NCI-H187 treated with DMSO at 0.1 percent for 48 hours (cell line): ENCODE measurements around the gene LMO2.

Experiments
- DNase-seq: peaks from one replicate; lab custom pipeline; 2025; lab: John Stamatoyannopoulos, UW

Gene LMO2

DNA sequence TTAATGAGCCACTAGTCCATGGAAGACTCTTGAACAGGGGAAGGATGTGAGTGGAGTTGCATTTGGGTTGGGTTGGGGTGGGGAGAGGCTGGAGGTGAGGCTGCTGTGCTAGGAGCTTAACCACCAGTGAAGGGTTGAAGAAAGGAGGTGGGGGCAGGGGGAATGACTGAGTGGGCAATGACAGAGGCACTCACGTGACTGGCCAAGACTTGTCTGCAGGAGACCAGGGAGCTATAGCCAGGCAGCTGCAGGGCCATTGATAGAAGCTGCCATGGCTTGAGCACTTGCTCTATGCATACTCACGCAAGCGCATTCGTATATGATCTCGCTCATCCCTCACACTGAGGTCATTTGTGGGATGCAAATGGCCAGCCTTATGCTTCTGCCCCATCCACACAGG is 4.0 kb downstream of the LMO2 start:
- DNase-seq, result no peak

DNA sequence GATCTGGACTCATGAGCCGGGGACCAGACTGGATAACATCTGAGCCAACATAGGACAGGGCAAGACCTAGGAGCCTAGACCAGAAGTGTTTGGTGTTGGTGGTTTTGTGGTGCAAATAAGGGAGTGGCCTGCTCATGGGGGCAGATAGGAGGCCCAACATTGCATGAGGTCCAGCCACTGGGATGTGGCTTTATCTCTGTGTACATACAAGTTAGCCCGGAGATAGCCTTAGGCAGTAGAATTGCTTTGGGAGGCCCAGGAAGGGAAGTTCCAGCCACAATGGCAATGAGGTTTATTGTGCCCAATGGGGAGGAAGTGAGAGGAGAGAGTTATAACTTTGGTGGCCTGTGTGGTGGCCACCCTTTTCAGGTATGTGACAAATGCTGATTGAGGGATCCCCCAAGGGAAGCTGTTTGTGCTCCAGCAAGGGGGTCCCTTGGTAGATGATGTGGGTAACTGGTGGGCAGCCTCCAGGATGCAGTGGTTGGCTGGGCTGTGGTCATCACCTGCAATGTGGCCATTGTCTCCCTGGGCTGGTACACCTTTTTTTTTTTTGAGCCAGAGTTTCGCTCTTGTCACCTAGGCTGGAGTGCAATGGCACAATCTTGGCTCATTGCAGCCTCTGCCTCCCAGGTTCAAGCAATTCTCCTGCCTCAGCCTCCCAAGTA is 6.4 kb downstream of the LMO2 start:
- DNase-seq, result no peak

GRCh38 chr11:33884601-33885000 is 7.3 kb downstream of the LMO2 start:
- no peak for DNase-seq

- DNase-seq, result no peak
These were observed 7.8 kb downstream of the LMO2 start for GRCh38 chr11:33884035-33884434.

GRCh38 chr11:33881651-33882503 is 10.0 kb downstream of the LMO2 start:
- DNase-seq, result no peak

DNA sequence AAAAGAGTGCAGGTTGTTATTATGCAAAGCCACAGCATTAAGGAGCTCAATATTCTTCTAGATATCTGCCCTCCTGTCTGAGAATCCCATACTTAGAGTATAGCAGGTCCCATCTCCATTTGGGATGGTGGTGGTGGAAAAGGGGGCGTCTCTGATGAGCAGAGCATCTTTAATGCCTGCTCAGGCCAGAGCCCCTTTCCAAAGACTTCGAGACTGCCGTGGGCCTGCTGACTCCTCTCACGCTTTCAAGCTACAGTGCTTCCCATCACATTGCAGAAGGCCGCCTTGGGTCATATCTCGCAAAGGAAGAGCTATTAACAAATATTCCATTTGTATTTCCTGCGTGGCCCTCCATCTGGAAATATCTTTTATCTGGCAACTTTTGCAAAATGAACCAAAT is 10.9 kb downstream of the LMO2 start:
- no peak for DNase-seq

GRCh38 chr11:33879375-33879774 is 12.5 kb downstream of the LMO2 start:
- DNase-seq, result no peak

GRCh38 chr11:33877038-33877437 is 14.8 kb downstream of the LMO2 start:
- no peak for DNase-seq

- DNase-seq, result no peak
These were observed 16.1 kb downstream of the LMO2 start for GRCh38 chr11:33875621-33876294.

- no peak for DNase-seq
These were observed 16.9 kb downstream of the LMO2 start for GRCh38 chr11:33874910-33875490.

DNA sequence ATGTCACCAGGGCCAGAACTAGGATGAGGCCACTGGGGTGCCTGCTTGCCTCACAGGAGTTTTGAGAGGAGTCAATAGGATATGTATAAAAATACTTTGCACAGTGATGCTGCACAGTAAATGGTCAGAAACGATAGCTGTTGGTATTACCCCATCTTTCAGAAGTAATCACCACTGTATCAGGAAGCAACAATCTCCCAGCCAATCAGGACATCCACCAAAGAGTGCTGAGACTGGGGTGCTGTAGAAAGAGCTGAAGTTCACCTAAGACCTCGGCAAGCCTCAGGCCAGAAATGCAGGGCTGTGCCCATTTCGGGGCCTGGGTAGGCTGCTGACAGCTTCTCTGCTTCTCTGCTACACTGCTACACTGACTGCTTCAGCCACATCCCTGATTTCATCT is 17.4 kb downstream of the LMO2 start:
- no peak for DNase-seq

DNA sequence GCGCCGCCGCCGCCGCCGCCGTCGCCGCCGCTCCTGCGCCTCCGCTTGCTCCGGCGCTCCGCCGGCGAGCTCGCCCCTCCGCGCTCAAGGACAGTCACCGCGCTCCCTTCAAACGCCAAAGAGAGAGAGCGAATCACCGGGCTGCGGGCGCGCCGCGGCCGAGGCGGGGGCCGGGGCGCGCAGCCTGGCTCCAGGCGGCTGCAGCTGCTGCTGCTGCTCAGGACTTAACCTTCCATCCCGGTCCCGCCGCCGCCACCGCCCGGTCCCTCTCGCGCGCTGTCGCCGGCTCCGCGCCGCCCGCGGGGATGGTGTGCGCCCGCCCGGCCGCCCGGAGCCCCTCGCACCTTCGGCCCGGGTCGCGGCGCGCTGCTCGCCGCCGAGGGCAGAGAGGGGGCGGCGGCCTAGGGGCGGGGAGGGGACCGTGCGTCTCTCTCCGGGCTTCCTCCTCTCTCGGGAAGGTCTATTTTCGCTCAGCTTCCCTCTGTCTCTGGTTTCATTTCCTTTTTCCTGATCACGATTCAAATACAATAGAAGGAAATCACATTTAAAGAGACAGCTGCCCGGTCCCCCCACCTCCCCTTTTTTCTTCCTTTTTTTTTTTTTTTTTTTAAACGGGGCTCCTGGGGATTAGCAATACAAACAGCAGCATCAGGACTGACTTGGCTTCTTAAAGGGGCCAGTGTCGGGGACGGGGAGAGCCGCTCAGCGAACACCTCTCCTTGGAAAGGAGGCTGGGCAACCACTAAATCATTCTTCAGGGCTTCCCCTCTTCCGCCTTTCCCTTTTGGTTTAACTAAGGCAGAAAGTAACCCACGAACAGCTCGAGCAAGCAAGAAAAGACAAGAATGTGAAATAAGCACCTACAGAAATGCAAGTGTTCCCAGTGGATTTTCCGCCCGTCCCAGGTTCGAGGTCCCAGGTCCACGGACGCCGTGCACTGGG is 22.1 kb downstream of the LMO2 start:
- no peak for DNase-seq

DNA sequence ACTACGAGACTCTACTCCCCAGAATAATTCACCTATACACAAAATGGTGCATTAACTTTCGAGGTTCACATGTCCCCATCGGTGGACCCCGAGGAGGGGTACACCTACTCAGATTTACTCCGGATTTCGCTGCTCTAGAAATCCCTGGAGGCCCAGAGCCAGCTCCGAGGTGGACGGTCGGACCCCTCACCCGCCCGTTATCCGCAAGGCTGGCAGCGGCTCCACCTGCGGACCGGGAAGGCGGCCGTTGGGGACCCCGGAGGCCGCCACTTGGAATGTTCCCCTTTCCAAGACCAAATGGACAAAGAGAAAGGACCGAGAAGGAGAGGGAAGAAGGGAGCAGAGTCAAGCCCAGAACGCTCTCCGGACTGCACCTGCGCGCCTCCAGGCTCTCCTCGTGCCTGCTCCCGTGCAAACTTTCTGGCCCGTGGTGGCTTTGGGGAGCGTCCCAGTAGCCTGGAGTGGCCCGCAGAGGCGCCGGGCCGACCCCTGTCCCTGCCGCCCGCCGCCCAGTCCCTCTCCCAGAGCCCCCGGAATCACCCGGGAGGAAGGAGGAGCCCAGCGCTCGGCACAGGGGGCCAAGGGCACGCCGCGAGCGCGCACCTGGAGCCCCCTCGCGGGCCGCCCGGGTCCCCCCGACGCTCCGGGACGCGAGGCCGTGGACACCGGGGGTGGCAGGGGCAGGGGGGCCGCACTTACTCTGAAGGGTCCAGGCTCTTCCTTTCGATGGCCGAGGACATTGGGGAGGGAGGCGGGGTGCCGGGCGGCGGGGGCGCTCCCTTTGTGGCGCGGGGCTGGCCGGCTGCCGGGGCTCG is 23.0 kb downstream of the LMO2 start:
- no peak for DNase-seq

DNA sequence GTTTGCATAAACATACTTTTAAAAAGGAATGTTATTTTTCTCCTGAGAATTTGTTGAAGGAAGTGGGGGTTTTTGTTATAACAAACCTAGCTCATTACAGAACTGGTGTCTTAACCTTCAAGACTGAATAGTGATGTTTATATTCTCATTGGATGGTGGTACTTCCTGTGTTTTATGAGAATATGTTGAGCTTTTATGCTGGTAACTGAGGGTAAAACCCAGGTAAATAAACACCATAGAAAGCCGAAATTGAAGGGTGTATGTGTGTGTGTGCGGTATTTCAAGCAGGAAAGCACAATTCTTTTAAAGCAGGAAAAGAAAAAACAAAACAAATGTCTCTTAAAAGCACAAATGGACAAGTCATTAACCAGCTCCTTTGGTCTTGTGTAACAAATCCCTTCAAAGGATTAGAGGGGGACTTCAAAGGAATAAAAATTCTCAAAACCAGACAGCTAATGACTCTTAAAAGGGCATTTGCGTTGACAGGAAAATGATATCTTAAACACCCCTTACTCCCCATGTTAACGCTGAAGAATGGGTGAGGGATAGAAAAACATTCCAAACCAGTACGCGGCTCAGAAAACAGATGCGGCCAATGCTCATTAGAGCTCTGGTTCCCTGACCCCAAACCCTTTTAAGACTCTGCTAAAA is 23.8 kb downstream of the LMO2 start:
- no peak for DNase-seq

- DNase-seq, result no peak
These were observed 24.3 kb downstream of the LMO2 start for GRCh38 chr11:33867561-33867960.

GRCh38 chr11:33866936-33867335 is 24.9 kb downstream of the LMO2 start:
- DNase-seq, result no peak

DNA sequence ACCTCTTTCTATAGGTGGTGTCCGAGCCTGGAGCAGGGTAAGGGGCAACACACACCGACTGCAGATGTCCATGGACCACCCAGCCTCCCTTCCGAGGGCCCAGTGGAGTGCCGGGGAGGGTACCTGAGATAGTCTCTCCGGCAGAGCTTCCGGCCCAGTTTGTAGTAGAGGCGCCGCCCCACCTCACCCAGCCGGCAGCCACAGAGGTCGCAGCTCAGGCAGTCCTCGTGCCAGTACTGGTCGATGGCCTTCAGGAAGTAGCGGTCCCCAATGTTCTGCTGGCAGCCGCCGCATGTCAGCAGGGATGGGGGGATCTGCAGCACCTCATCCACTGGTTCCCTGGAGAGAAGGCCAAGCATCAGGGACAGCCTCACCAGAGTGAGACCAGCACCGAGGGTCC is 27.4 kb downstream of the LMO2 start:
- DNase-seq, result no peak

GRCh38 chr11:33863418-33864172 is 28.3 kb downstream of the LMO2 start:
- no peak for DNase-seq

DNA sequence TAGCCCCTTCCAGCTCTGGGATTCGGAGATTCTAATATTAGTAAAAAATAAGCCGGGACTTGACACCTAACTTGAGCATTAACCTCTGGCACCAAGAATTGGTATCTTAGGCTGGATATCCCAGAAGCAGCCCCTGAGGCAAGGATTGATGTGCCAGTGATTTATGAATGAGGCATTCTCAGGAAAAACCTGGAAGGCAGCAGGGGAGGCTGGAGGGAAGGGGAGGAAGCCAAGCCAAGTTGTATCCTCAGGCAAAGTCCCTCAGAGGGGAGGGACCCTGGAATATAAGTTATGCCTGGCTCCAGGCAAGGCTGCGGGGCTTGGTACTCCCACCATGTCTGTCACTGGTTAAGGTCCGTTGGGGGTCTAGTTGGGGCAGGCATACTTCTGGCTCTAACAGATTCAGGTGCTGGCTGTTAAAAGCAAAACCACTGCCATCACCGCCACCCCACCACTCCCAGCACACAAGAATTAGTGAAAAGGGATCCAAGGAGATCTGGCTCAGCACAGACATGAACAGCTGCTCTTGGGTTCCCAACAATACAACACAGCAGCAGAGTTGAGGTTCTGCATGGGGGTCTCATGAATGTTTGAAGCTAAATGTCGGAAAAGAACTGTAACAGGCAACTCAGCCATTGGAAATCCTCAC is 29.8 kb downstream of the LMO2 start:
- no peak for DNase-seq
